Airway epithelial cell (primary cell): ENCODE measurements around the gene GPR22. TPM values are rescaled to one million over a fixed set of nuclear protein-coding genes. Genes with fewer than 3 reads are reported as not detected.

ENCODE experiments used
- total RNA-seq: library from RNA; depleted of rRNA; stranded (reverse); fragments of >200 nt; gene quantifications from 2 replicates; pipeline ENCODE4 v1.2.3, GENCODE V29; 2015

GPR22 gene, protein sequence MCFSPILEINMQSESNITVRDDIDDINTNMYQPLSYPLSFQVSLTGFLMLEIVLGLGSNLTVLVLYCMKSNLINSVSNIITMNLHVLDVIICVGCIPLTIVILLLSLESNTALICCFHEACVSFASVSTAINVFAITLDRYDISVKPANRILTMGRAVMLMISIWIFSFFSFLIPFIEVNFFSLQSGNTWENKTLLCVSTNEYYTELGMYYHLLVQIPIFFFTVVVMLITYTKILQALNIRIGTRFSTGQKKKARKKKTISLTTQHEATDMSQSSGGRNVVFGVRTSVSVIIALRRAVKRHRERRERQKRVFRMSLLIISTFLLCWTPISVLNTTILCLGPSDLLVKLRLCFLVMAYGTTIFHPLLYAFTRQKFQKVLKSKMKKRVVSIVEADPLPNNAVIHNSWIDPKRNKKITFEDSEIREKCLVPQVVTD
- total RNA-seq = not detected in 2 replicates

GRCh38 chr7:107469929-107470328 lies at the start of gene GPR22:
Gene GPR22 (plus strand): TSS chr7:107470057. CDS start chr7:107474061, 4,004 bp downstream.

Other genes starting within 250 kb of the GPR22 start
- gene COG5, start 93.9 kb downstream of the GPR22 start, total RNA-seq = 21.6 and 35.2 TPM in 2 replicates
- gene DUS4L, start 93.9 kb downstream of the GPR22 start, total RNA-seq = 7.0 and 9.2 TPM in 2 replicates
- 36.7 and 69.9 TPM in 2 replicates for gene BCAP29, start 110.2 kb downstream of the GPR22 start, total RNA-seq
- gene SLC26A4, start 190.8 kb downstream of the GPR22 start, total RNA-seq = 0.85 TPM in 1 of 2 replicates, not detected in the other